SU-DHL-6 (cell line): Measurements from ENCODE around the gene SDK1.

ENCODE experiments used
- H2AFZ ChIP-seq: fragments of 200-600 bp; sonication (generic); 2 replicates; pipeline ENCODE4 v1.6.1; 2014; ENCODE audit warnings: low read depth, mild to moderate bottlenecking, moderate library complexity, mixed read lengths, antibody characterized with exemption, low read length; ENCODE audit not compliant: severe bottlenecking
- H3F3A ChIP-seq: fragments of 200-600 bp; shearing (Covaris generic); 2 replicates; pipeline ENCODE4 v1.6.0; 2016; ENCODE audit warnings: antibody characterized with exemption, mild to moderate bottlenecking; ENCODE audit not compliant: insufficient read depth
- H3K27ac ChIP-seq: fragments of 200-600 bp; sonication (generic); 2 replicates; pipeline ENCODE4 v1.5.1; 2016; ENCODE audit warnings: low read depth, mild to moderate bottlenecking, low read length, moderate library complexity, mixed read lengths
- H3K27me3 ChIP-seq: fragments of 200-600 bp; sonication (generic), shearing (Covaris generic); 2 replicates; pipeline ENCODE4 v1.6.0; 2014; ENCODE audit warnings: mild to moderate bottlenecking, low read length
- H3K36me3 ChIP-seq: fragments of 200-600 bp; sonication (generic); 2 replicates; pipeline ENCODE4 v1.6.1; 2014; ENCODE audit warnings: mild to moderate bottlenecking, low read length, mixed read lengths
- H3K4me2 ChIP-seq: fragments of 300-600, 200-600 bp; shearing (Covaris generic), sonication (generic); 2 replicates; pipeline ENCODE4 v1.6.0; 2014; ENCODE audit warnings: low read length, low read depth, mild to moderate bottlenecking; ENCODE audit not compliant: poor library complexity, severe bottlenecking
- H3K4me3 ChIP-seq: fragments of 200-600 bp; sonication (generic); 2 replicates; pipeline ENCODE4 v1.5.1; 2014; ENCODE audit warnings: antibody characterized with exemption, low read length, mild to moderate bottlenecking, mixed read lengths; ENCODE audit not compliant: insufficient read depth, poor library complexity, severe bottlenecking
- H3K79me2 ChIP-seq: fragments of 200-600 bp; sonication (generic); 2 replicates; pipeline ENCODE4 v1.6.1; 2014; ENCODE audit warnings: mild to moderate bottlenecking, low read length, moderate library complexity; ENCODE audit not compliant: insufficient read depth
- H3K9ac ChIP-seq: fragments of 200-600 bp; sonication (generic); 2 replicates; pipeline ENCODE4 v1.7.0; 2014; ENCODE audit warnings: mild to moderate bottlenecking, low read length
- H3K9me2 ChIP-seq: fragments of 200-600 bp; sonication (generic); replicated peaks from 2 replicates; pipeline ENCODE4 v1.6.1; 2014; ENCODE audit warnings: low read length; ENCODE audit not compliant: insufficient read depth
- H3K9me3 ChIP-seq: fragments of 200-600 bp; sonication (generic); 2 replicates; pipeline ENCODE4 v1.6.1; 2014; ENCODE audit warnings: low read length, mixed read lengths; ENCODE audit not compliant: insufficient read depth
- H4K20me1 ChIP-seq: fragments of 200-600 bp; sonication (generic); 2 replicates; pipeline ENCODE4 v1.6.1; 2014; ENCODE audit warnings: low read depth, mild to moderate bottlenecking, antibody characterized with exemption, low read length, moderate library complexity, mixed read lengths
- CTCF ChIP-seq: fragments of 200-600 bp; sonication (generic); IDR thresholded peaks from one replicate; pipeline ENCODE4 v1.5.1; 2017; ENCODE audit warnings: antibody characterized with exemption, mild to moderate bottlenecking, low read length, moderate library complexity; ENCODE audit not compliant: insufficient read depth, poor library complexity, severe bottlenecking
- EZH2phosphoT487 ChIP-seq: fragments of 200-600 bp; sonication (generic), shearing (Covaris generic); conservative IDR thresholded peaks from 2 replicates; pipeline ENCODE4 v1.6.1; 2018; ENCODE audit warnings: mild to moderate bottlenecking, antibody characterized with exemption, low read length, moderate library complexity, mixed read lengths

The SDK1 gene

GRCh38 chr7:4023502-4023901, 722.5 kb downstream of the SDK1 start:
- H3F3A ChIP-seq, result no peaks in the 10 kb centered on the region
- H3K79me2 ChIP-seq, result no peaks in the 10 kb centered on the region
- no peak overlapping the region for H3K27ac ChIP-seq
- H2AFZ ChIP-seq, result no peak overlapping the region
- H3K36me3 ChIP-seq, result no peaks in the 10 kb centered on the region
- no peaks in the 10 kb centered on the region for H3K9me2 ChIP-seq
- H3K4me2 ChIP-seq, result no peak overlapping the region
- no peaks in the 10 kb centered on the region for H4K20me1 ChIP-seq
- no peak overlapping the region for H3K4me3 ChIP-seq
- TF ChIP-seq EZH2phosphoT487 (no peak), CTCF (no peak)
- no peaks in the 10 kb centered on the region for H3K27me3 ChIP-seq
- H3K9ac ChIP-seq, result no peak overlapping the region
- H3K9me3 ChIP-seq, result peaks cover 10% of the 10 kb centered on the region; the same call in 1 of the 2 replicates

- Histone ChIP-seq H2AFZ (no peak overlapping the region), H3K9me2 (no peaks in the 10 kb centered on the region), H3K27ac (no peak overlapping the region), H3K9me3 (peaks cover 4% of the 10 kb centered on the region; the same call in 1 of the 2 replicates), H3K79me2 (no peaks in the 10 kb centered on the region), H3F3A (no peaks in the 10 kb centered on the region), H3K4me3 (no peak overlapping the region), H4K20me1 (no peaks in the 10 kb centered on the region), H3K36me3 (no peaks in the 10 kb centered on the region), H3K4me2 (no peak overlapping the region), H3K9ac (no peak overlapping the region), H3K27me3 (no peaks in the 10 kb centered on the region)
- TF ChIP-seq EZH2phosphoT487 (no peak), CTCF (no peak)
Measured at GRCh38 chr7:4024133-4024532, 723.1 kb downstream of the SDK1 start.

GRCh38 chr7:4024806-4025205, 723.8 kb downstream of the SDK1 start:
- H3K9me2 ChIP-seq, result no peaks in the 10 kb centered on the region
- H3K9me3 ChIP-seq, result no peaks in the 10 kb centered on the region
- no peak overlapping the region for H2AFZ ChIP-seq
- no peak overlapping the region for H3K9ac ChIP-seq
- no peak overlapping the region for H3K4me3 ChIP-seq
- no peaks in the 10 kb centered on the region for H3F3A ChIP-seq
- no peak for TF ChIP-seq CTCF
- no peak for TF ChIP-seq EZH2phosphoT487
- no peaks in the 10 kb centered on the region for H4K20me1 ChIP-seq
- no peaks in the 10 kb centered on the region for H3K36me3 ChIP-seq
- H3K79me2 ChIP-seq, result no peaks in the 10 kb centered on the region
- H3K4me2 ChIP-seq, result no peak overlapping the region
- H3K27ac ChIP-seq, result no peak overlapping the region
- no peaks in the 10 kb centered on the region for H3K27me3 ChIP-seq
